HG02642 (cell line): ENCODE measurements around the gene SEC14L1.
"Not testable (repeated sequence)": the region's sequence is repeated elsewhere in the genome, so short reads cannot be mapped to it uniquely, and the experiment has no call there.

Experiments used
- ATAC-seq: cut with Tn5 transposase; IDR thresholded peaks from one replicate; pipeline ENCODE4 v1.9.1; 2021; ENCODE audit warnings: mild to moderate bottlenecking; ENCODE audit not compliant: unreplicated experiment, poor library complexity

SEC14L1 gene

GRCh38 chr17:77252306-77252705 lies 111.5 kb downstream of the SEC14L1 start:
- ATAC-seq, result not testable (repeated sequence)

GRCh38 chr17:77253611-77254051 lies 112.9 kb downstream of the SEC14L1 start:
- ATAC-seq, result no peak

- ATAC-seq, result no peak
These were observed 114.4 kb downstream of the SEC14L1 start for GRCh38 chr17:77254951-77255825.

GRCh38 chr17:77255970-77256369 lies 115.2 kb downstream of the SEC14L1 start:
- ATAC-seq, result not testable (repeated sequence)

GRCh38 chr17:77256710-77257109 lies 115.9 kb downstream of the SEC14L1 start:
- no peak for ATAC-seq

GRCh38 chr17:77257169-77257568 lies 116.4 kb downstream of the SEC14L1 start:
- no peak for ATAC-seq

- no peak for ATAC-seq
These were observed 117.1 kb downstream of the SEC14L1 start for GRCh38 chr17:77257596-77258458.

GRCh38 chr17:77258638-77259037 lies 117.9 kb downstream of the SEC14L1 start:
- ATAC-seq, result no peak

GRCh38 chr17:77264617-77265230 lies 124.0 kb downstream of the SEC14L1 start:
- ATAC-seq, result no peak

GRCh38 chr17:77266213-77266612 lies 125.4 kb downstream of the SEC14L1 start:
- ATAC-seq, result no peak
